ENCODE data around the gene CETP.

CETP gene, protein sequence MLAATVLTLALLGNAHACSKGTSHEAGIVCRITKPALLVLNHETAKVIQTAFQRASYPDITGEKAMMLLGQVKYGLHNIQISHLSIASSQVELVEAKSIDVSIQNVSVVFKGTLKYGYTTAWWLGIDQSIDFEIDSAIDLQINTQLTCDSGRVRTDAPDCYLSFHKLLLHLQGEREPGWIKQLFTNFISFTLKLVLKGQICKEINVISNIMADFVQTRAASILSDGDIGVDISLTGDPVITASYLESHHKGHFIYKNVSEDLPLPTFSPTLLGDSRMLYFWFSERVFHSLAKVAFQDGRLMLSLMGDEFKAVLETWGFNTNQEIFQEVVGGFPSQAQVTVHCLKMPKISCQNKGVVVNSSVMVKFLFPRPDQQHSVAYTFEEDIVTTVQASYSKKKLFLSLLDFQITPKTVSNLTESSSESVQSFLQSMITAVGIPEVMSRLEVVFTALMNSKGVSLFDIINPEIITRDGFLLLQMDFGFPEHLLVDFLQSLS

GRCh38 chr16:56961851-56962281 is at the start of gene CETP:
Gene CETP (plus strand): TSS chr16:56961950. CDS start chr16:56961980, 30 bp downstream.
- DNase-seq = no peak

- DNase-seq = no peak
Observed at GRCh38 chr16:56912746-56913708, 48.7 kb upstream of the CETP start.

DNA sequence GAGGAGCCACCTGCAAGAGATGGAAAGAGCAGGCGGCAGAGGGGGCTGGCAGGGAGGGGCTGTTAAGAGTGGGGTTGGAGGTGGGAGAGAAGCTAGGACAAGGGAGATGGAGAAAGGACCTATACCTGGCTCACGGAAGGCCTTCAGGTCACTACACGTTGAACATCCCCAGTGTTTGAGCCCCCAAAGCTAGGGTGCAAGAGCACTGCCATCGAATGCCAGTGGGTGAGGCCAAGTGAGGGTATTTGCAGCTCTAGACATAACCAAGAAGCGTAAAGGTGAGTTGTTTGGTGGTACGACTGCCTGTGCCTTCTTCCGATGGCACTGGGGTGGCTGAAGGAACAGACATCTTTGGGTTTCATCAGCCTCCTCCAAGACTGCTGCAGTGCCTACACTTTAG is 46.9 kb upstream of the CETP start:
- no peak for DNase-seq

DNA sequence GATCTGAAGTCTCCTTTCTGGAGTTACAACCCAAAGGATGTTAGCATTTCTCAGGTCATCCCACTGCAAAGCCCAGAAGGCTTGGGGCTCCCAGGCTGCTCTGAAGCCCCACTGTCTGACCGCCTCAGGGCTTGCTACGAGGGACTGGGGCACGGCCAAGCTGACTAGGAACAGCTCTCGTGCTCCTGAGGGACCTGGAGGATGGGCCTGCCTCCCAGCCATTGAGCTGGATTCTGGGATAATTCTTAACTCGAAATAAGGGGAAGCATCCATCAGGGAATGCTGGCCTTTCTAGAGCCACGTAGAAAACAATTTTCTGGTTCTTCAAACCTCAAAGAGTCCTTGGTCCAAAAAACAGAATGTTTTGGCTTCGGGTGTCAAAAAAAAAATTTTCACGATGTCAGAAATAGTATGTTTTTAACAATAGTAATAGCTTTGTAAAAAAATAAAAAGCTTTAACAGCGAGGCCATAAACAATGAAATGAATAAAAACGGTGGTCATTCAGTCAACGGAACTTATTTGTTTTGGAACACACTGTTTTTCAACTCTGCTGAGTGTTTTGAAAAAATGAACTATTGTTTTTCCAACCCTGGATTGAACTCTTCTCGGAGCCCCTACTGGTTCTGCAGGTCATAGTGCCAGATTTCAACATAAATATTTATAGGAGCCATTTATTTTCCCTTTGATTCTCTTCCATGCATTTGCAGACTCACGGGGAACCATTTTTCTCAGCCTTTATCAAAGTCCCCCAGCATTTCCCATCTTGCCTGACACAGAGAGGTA is 46.2 kb upstream of the CETP start:
- DNase-seq = no peak

GRCh38 chr16:56916571-56917403 is 45.0 kb upstream of the CETP start:
- DNase-seq = peak; percentile 18

GRCh38 chr16:56918467-56919012 is 43.2 kb upstream of the CETP start:
- DNase-seq = no peak

DNA sequence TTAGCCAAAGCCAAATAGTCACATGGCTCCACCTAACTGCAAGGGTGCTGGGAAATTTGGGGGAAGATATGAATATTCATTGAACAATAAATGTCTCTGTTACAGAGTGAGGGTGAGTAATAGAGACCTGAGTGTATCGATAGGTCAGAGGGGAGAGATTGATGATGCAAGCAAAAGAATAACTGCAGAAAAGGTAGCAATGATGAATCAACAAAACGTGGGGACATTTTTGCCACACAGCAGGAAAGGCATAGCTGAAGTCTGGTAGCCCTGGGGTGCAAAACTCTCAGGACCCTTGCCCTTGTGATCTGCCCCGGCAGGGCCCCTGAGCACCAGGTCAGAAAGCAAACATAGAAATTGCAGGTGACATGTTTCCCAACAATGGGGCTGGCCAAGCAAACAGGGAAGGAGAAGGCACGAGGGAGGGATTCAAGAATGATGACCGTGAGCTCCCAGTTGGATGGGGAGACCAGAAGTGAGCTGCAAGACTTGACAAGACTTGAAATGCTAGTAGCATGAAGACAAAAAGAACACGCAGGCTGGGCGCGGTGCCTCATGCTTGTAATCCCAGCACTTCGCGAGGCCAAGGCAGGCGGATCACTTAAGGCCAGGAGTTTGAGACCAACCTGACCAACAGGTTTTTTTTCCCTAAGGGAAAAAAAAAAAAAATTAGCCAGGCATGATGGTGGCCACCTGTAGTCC is 42.5 kb upstream of the CETP start:
- DNase-seq = no peak

GRCh38 chr16:56921571-56921970 is 40.2 kb upstream of the CETP start:
- DNase-seq = no peak

- no peak for DNase-seq
Observed at GRCh38 chr16:56923481-56924091, 38.2 kb upstream of the CETP start.

- DNase-seq = no peak
Observed at GRCh38 chr16:56927471-56927870, 34.3 kb upstream of the CETP start.

DNA sequence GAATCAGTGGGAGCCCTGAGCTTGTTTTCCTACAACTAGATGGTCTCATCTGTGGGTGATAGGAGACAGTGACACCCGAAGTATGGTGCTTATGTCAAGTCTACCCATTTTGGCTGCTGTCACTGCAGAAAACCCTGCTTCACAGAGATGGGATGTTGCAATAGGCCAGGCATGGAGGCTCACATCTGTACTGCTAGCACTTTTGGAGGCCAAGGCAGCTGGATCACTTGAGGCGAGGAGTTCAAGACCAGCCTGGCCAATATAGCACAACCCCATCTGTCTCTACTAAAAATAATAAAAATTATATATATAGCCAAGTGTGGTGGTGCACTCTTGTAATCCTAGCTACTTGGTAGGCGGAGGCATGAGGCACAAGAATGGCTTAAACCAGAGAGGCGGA is 32.1 kb upstream of the CETP start:
- no peak for DNase-seq

DNA sequence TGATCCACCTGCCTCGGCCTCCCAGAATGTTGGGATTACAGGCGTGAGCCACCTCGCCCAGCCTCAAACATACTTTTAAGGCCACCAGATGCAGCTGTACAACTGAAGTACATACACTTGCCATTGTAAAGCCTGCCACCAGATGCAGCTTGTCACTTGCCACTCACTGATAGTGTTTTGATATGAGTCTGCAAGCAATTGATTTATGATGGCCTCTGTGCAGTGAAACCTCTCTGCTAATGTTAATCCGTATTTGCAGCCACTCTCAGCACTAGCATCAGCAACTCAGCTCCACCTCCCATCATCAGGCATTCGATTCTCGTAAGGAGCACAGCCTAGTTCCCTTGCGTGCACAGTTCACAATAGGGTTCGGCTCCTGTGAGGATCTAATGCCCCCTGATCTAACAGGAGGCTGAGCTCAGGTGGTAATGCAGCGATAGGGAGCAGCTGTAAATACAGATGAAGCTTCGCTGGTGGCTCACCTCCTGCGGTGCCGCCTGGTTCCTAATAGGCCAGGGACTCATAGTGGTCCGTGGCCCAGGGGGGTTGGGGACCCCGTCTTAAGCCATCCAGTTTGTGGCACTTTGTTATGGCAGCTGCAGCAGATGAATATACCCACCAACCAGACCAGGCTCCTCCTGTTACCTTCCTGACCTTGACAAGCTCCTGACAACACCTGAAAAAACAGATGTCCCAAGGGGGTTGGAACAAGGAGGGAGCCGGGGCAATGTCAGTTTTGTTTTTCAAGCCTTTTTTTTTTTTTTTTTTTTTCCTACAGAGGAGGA is 31.1 kb upstream of the CETP start:
- DNase-seq = no peak

DNA sequence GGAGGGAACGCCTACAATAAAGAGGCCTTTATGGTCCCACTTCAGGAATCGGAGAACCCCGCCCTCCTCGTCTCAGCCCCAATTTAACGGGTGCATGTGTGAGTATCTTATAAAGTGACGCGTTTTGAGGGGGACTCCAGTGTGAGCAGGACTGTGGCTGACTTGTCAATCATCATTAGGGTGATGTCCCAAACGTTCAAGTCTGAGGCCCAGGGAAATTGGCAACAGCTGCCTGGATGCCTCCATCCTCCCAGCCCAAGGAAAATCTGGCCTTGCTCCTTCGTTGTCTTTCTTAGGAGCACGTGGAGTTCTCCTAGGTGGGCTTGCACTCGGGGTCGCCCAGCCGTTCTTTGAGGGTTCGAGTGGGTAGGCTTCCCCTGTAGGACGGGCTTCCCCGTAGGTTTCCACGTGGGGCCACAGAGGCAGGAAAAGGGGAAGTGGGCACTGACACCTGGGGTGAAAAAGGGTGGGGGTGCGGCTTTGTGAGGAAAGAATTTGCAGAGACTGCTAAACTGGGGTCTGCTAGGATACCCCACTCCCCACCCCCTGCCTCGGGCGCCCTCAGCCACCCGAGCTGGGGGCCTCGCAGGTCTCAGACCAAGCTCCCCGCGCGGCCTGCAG is 30.4 kb upstream of the CETP start:
- DNase-seq = no peak

- peak; percentile 99 for DNase-seq
Observed at GRCh38 chr16:56931892-56932720, 29.6 kb upstream of the CETP start, which contains the start of gene HERPUD1. Gene HERPUD1 (plus strand): TSS chr16:56932142. CDS start chr16:56932245, 103 bp downstream.

GRCh38 chr16:56932721-56933619 is 28.8 kb upstream of the CETP start:
- peak; percentile 76 for DNase-seq

- DNase-seq = no peak
Observed at GRCh38 chr16:56933828-56934598, 27.7 kb upstream of the CETP start.
